Measurements from ENCODE around the gene FGF22. TPM values are rescaled to one million over a fixed set of nuclear protein-coding genes. Genes with fewer than 3 reads are reported as not detected.

FGF22 gene
- total and polyA plus RNA-seq, 2 donors from 2014 or later: 0.19 to 0.71 TPM

- no peak for FAIRE-seq
- Histone ChIP-seq H3K27ac (ENCODE audit: low read depth in 2 of 2, low read length in 2 of 2) (peak overlapping the region in 1 of 2 donors; percentile 37), H3K9ac (ENCODE audit: low read length in 3 of 3) (no peak overlapping the region)
Observed at GRCh38 chr19:610801-611480, 28.7 kb upstream of the FGF22 start.

GRCh38 chr19:611481-611868 lies 28.2 kb upstream of the FGF22 start:
- no peak for TF ChIP-seq CTCF (IDR thresholded peaks at IDR 0.05; ENCODE audit: borderline replicate concordance, extremely low read depth, insufficient read depth)
- Histone ChIP-seq H3K27me3 (ENCODE audit: control insufficient read depth, insufficient read depth, low read length) (no peaks in the 10 kb centered on the region), H3K9me3 (ENCODE audit: control insufficient read depth in 2 of 3, insufficient read depth in 1 of 3, low read length in 3 of 3) (no peaks in the 10 kb centered on the region), H3K4me3 (ENCODE audit: low read length in 3 of 3) (no peak overlapping the region), H3K27ac (ENCODE audit: low read depth in 2 of 2, low read length in 2 of 2) (no peak overlapping the region), H3K36me3 (ENCODE audit: control insufficient read depth in 2 of 3, insufficient read depth in 3 of 3, low read length in 3 of 3) (no peaks in the 10 kb centered on the region), H3K9ac (ENCODE audit: low read length in 3 of 3) (no peak overlapping the region), H3K4me1 (ENCODE audit: control insufficient read depth in 2 of 3, insufficient read depth in 2 of 3, low read depth in 1 of 3, low read length in 3 of 3) (no peaks in the 10 kb centered on the region)
- FAIRE-seq: no peak
- intact Hi-C loops (cut with DNase I): no loop called here
- no peak for DNase-seq

More at GRCh38 chr19:610801-611480, 28.7 kb upstream of the FGF22 start:
- H3K36me3 ChIP-seq (ENCODE audit: control insufficient read depth in 2 of 3, insufficient read depth in 3 of 3, low read length in 3 of 3): no peaks in the 10 kb centered on the region
- H3K9me3 ChIP-seq (ENCODE audit: control insufficient read depth in 2 of 3, insufficient read depth in 1 of 3, low read length in 3 of 3): no peaks in the 10 kb centered on the region
- no peak for TF ChIP-seq CTCF (IDR thresholded peaks at IDR 0.05; ENCODE audit: borderline replicate concordance, extremely low read depth, insufficient read depth)
- H3K4me1 ChIP-seq (ENCODE audit: control insufficient read depth in 2 of 3, insufficient read depth in 2 of 3, low read depth in 1 of 3, low read length in 3 of 3): no peaks in the 10 kb centered on the region
- intact Hi-C loops (cut with DNase I): no loop called here
- peak in 4 of 5 donors; percentile 55 to 93 (median 73) for DNase-seq
- H3K4me3 ChIP-seq (ENCODE audit: low read length in 3 of 3): no peak overlapping the region
- H3K27me3 ChIP-seq (ENCODE audit: control insufficient read depth, insufficient read depth, low read length): no peaks in the 10 kb centered on the region

- Histone ChIP-seq H3K9ac (ENCODE audit: low read length in 3 of 3) (no peak overlapping the region), H3K27ac (ENCODE audit: low read depth in 2 of 2, low read length in 2 of 2) (no peak overlapping the region), H3K9me3 (ENCODE audit: control insufficient read depth in 2 of 3, insufficient read depth in 1 of 3, low read length in 3 of 3) (no peaks in the 10 kb centered on the region), H3K4me1 (ENCODE audit: control insufficient read depth in 2 of 3, insufficient read depth in 2 of 3, low read depth in 1 of 3, low read length in 3 of 3) (no peaks in the 10 kb centered on the region), H3K36me3 (ENCODE audit: control insufficient read depth in 2 of 3, insufficient read depth in 3 of 3, low read length in 3 of 3) (no peaks in the 10 kb centered on the region), H3K4me3 (ENCODE audit: low read length in 3 of 3) (no peak overlapping the region), H3K27me3 (ENCODE audit: control insufficient read depth, insufficient read depth, low read length) (no peaks in the 10 kb centered on the region)
- intact Hi-C loops (cut with DNase I): no loop called here
- TF ChIP-seq CTCF (IDR thresholded peaks at IDR 0.05; ENCODE audit: borderline replicate concordance, extremely low read depth, insufficient read depth): no peak
- DNase-seq (peak in 1 of 5 donors; percentile 66), FAIRE-seq (no peak)
Observed at GRCh38 chr19:612941-613340, 26.7 kb upstream of the FGF22 start.

All from kidney (tissue), 14 donors.